ENCODE results near the gene RSRC1.

RSRC1 gene

DNA sequence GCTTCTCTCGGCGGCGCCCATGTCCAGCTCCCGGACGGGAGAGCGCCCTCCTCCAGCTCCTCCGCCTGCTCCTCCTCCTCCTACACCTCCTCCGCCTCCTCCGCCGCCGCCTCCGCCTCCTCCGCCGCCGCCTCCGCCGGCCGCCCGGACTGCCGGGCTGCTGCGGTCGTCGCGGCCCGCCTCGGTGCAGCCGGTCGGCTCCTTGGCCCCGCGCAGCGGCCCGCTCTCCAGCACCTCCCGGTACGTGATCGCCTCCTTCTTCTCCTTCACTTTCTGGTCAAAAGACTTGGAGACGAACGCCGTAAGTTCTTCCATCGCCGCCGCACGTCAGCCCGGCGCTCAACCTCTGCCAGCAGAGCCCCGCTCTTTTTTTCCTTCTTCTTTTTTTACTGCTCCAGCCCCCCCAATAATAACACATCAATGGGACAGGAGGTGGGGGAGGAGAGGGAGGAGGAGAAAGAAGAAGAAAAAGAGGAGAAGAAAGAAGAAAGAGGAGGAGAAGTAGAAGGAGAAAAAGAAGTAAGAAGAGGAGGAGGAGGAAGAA, 4.1 kb upstream of the RSRC1 start:
- FAIRE-seq (no peak), DNase-seq (ENCODE audit: insufficient read length, low spot score) (no peak)
- TF ChIP-seq, protein P1, sequence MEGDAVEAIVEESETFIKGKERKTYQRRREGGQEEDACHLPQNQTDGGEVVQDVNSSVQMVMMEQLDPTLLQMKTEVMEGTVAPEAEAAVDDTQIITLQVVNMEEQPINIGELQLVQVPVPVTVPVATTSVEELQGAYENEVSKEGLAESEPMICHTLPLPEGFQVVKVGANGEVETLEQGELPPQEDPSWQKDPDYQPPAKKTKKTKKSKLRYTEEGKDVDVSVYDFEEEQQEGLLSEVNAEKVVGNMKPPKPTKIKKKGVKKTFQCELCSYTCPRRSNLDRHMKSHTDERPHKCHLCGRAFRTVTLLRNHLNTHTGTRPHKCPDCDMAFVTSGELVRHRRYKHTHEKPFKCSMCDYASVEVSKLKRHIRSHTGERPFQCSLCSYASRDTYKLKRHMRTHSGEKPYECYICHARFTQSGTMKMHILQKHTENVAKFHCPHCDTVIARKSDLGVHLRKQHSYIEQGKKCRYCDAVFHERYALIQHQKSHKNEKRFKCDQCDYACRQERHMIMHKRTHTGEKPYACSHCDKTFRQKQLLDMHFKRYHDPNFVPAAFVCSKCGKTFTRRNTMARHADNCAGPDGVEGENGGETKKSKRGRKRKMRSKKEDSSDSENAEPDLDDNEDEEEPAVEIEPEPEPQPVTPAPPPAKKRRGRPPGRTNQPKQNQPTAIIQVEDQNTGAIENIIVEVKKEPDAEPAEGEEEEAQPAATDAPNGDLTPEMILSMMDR (IDR thresholded peaks at IDR 0.05; ENCODE audit: insufficient read depth, missing control alignments) = no peak

DNA sequence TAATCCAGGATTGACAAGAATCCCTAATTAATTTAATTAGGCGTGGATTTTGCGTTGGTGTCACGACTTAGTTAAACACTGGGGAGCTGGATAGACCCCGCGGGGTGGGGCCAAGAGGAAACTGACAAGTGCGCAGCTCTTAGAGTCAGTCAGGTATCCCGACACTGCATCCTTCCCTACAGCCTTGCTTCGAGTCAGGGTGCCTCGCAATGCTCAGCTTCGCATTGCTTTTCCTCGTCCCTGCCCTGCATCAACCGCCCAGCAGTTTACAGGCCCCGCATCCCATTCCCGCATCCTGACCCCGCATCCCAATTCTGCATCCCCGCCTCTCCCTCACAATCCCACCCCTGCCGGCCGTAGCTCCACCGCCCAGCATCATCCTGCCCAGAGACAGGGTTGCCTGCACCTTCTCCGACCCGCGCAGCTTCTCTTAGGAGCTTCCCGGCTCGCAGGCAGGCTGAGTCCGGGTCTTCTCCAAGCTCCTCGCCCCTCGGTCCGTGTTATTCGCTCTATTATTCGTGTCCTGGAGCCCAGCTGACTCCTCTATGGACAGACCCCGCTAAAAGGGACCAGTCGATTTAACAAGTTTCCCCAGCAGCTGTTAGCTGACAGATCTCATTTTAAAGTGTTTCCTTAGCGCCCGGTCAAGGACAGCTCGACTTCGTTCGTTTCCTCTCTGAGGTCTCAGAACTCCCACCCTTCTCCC, 3.0 kb upstream of the RSRC1 start:
- TF ChIP-seq, protein P1 (IDR thresholded peaks at IDR 0.05; ENCODE audit: insufficient read depth, missing control alignments) = no peak
- FAIRE-seq = no peak
- no peak for DNase-seq (ENCODE audit: insufficient read length, low spot score)

DNA sequence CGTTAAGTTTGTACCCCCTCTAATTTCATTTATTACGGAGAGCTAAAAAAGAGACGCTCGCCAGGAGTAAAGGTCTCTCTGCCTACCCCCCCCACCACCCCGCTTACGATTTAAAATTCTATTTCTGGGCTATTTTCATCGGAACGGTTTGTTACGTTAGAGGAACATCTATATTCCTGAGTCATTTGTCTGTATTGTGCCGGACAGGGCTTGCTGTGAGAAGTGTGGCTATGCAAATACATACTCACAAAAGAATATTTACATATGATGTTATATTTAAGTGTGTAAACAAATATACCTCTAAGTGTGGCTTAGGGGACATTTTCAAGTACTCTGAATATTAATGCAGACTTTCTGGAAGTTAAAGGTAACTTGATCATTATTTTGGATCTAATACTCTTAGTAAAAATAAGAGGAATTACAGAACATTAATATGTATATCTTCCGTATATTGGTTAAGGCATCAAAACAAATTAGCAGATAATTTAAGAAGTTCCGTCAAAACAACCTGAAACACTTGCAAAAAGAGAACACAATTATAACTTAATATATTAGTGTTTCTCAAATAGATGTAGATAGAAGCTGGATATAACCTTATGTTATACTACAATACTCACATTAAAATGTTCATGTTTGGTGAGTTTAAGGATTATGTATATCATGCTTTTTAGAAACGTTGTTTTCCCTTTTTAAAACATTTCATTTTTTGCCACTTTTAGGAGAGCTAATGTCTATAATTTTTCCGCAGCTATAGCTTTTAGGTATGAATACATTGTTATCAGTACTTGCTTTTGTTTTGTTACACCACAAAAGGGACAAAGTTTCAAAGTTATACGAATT, 2.1 kb upstream of the RSRC1 start:
- DNase-seq (ENCODE audit: insufficient read length, low spot score) (no peak), FAIRE-seq (no peak)
- TF ChIP-seq, protein P1 (IDR thresholded peaks at IDR 0.05; ENCODE audit: insufficient read depth, missing control alignments) = no peak

DNA sequence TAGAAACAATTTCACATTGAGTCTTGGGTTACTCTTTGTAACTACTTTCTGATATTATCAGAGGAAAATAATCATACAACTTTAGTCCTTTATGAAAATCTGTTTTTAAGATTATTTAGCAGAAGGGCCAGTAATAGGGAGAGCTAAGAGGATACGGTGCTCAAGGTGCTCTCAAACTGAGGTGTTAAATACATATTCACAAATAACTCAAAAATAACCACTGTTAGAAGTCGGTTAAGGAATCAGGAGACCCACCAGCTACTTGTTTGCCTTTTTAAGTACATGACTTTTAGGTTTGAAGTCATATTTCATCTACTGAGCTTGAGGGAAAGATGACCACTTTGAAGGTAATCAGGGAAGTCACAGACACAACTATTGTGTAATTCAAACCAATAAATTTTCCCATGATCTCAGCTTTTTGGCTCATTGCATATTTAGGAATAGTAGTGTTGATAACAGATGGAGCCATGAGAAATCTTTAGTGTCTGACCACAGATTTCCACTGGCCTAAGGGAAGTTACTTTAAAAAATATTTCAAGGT, 1.4 kb upstream of the RSRC1 start:
- FAIRE-seq = no peak
- TF ChIP-seq, protein P1 (IDR thresholded peaks at IDR 0.05; ENCODE audit: insufficient read depth, missing control alignments) = no peak
- DNase-seq (ENCODE audit: insufficient read length, low spot score) = no peak

DNA sequence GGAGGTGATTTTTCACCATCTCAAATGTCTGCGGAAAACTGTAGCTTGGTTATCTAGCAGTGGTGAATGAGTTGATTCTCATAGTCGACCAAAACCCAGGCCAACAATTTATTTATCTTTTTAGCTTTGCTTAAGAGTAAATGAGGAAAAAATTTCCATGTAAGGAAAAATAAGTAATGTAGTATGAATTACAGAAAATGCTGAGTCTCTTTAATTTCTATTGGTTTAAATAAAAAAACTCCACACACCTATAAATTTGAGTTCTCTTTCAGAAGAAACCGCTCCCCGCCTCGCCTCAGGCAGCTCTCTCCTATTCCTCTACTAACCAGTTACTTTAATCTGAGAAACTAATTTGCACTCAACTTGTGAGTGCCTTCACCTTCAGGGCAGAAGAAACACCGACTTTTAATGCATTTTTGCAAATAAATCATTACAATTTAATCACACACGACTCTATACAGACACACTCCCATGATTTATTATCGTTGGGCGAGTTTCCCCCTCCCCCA, 540 bp upstream of the RSRC1 start:
- FAIRE-seq (no peak), DNase-seq (ENCODE audit: insufficient read length, low spot score) (no peak)
- TF ChIP-seq, protein P1 (IDR thresholded peaks at IDR 0.05; ENCODE audit: insufficient read depth, missing control alignments) = no peak

DNA sequence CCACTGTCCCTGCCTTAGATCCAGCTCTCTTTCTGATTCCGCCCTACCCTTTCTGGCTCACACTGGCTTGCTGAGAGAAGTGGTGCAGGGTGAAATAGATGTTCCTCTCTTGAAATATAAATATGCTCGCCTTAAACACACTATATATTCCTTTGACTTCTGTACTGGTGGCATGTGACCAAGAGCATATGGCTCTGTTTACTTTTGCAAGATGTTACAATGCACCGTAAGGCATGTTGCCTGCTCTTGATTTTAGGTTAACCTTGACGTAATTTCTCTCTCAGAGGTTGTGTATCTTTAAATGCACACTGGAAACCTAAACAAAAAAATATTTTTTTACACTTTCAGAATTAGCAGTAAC, 749 bp downstream of the RSRC1 start:
- DNase-seq (ENCODE audit: insufficient read length, low spot score) (no peak), FAIRE-seq (no peak)
- TF ChIP-seq, protein P1 (IDR thresholded peaks at IDR 0.05; ENCODE audit: insufficient read depth, missing control alignments) = no peak
